Cardiac muscle cell (in vitro differentiated cells and primary cell): Measurements from ENCODE around the gene HNRNPA0. TPM values are rescaled to one million over a fixed set of nuclear protein-coding genes. Genes with fewer than 3 reads are reported as not detected.
"Not testable (repeated sequence)": the region's sequence is repeated elsewhere in the genome, so short reads cannot be mapped to it uniquely, and the experiment has no call there.

ENCODE experiments used
- DNase-seq, 2 donors: peaks; one replicate each; pipeline versions ENCODE4 v3.0.0 to v3.0.0-alpha.2; 2010 to 2017; ENCODE audit warnings: low read depth in 1 of 2, low spot score in 1 of 2
- H3K27ac ChIP-seq: fragments of 200-600 bp; sonication (generic); 2 replicates; pipeline ENCODE4 v1.5.1; 2016
- H3K27me3 ChIP-seq: fragments of 200-600 bp; sonication (generic); 2 replicates; pipeline ENCODE4 v1.6.0; 2016; ENCODE audit warnings: control low read depth
- H3K36me3 ChIP-seq: fragments of 200-600 bp; sonication (generic); 2 replicates; pipeline ENCODE4 v1.5.1; 2016; ENCODE audit warnings: control low read depth
- H3K4me1 ChIP-seq: fragments of 200-600 bp; sonication (generic); 2 replicates; pipeline ENCODE4 v1.8.1; 2017; ENCODE audit warnings: low read depth, mild to moderate bottlenecking, mixed run types
- H3K4me3 ChIP-seq: fragments of 200-600 bp; sonication (generic); 2 replicates; pipeline ENCODE4 v1.5.1; 2016; ENCODE audit warnings: mild to moderate bottlenecking
- H3K9me3 ChIP-seq: fragments of 200-600 bp; sonication (generic); 2 replicates; pipeline ENCODE4 v1.5.1; 2017; ENCODE audit warnings: low read depth, mild to moderate bottlenecking, control low read depth
- polyA plus RNA-seq: library from polyadenylated mRNA; unstranded; fragments of >200 nt; fragmentation: Nextera tagmentation; extraction: Ambion mirVana; gene quantifications from 2 replicates; pipeline ENCODE4 v1.2.1, GENCODE V29; 2016
- total RNA-seq: library from RNA; depleted of rRNA; stranded (reverse); fragments of >200 nt; gene quantifications from 2 replicates; pipeline ENCODE4 v1.2.3, GENCODE V29; 2016
- TF ChIP-seq, protein P1 (sequence below): IDR thresholded peaks from 2 replicates; pipeline ENCODE4 v1.5.1; 2012; ENCODE audit warnings: low read depth, mild to moderate bottlenecking, low read length

The HNRNPA0 gene
- total and polyA plus RNA-seq, 2 experiments from 2014 or later: 15.2 to 42.6 TPM

DNA sequence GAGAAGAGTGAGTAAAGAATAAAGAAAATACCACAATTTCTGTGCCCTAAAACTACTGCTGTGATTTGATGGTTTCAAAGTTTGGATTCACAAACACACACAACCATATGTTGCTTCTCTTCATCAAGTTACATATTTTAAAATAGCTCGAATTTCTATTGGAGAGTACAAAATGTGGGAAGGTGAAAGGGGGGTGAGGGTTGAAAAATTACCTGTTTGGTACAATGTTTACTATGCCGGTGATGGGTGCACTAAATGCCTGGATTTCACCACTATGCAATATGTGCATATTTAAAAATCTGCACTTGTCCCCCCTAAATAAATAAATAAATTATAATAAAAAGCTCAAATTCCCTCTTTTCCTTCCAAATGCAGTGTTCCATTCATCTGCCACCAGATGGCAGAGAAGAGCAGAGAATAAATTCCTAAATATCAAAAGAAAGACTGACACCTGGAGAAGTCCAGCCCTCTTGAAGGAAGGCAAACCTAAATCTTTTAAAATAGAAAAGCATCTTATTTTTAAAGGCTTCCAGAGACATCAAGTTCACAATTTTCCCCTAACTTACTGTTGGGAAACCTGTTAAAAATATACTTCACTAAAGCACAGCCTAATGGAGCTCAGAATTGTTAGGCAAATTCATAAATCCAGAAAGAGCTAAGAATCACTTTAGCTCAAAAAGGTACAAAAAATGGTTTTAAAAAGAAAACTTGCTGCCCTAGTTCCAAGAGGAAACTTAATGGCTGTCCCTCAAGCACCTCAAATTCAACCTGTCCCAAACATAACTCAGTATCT lies 24.8 kb upstream of the HNRNPA0 start:
- no peaks in the 10 kb centered on the region for H3K4me1 ChIP-seq
- no peak overlapping the region for H3K27ac ChIP-seq
- TF ChIP-seq, protein P1, sequence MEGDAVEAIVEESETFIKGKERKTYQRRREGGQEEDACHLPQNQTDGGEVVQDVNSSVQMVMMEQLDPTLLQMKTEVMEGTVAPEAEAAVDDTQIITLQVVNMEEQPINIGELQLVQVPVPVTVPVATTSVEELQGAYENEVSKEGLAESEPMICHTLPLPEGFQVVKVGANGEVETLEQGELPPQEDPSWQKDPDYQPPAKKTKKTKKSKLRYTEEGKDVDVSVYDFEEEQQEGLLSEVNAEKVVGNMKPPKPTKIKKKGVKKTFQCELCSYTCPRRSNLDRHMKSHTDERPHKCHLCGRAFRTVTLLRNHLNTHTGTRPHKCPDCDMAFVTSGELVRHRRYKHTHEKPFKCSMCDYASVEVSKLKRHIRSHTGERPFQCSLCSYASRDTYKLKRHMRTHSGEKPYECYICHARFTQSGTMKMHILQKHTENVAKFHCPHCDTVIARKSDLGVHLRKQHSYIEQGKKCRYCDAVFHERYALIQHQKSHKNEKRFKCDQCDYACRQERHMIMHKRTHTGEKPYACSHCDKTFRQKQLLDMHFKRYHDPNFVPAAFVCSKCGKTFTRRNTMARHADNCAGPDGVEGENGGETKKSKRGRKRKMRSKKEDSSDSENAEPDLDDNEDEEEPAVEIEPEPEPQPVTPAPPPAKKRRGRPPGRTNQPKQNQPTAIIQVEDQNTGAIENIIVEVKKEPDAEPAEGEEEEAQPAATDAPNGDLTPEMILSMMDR: peak; percentile 73
- no peak overlapping the region for H3K4me3 ChIP-seq
- H3K27me3 ChIP-seq: no peaks in the 10 kb centered on the region
- DNase-seq: peak; percentile 51 to 69
- no peaks in the 10 kb centered on the region for H3K9me3 ChIP-seq
- no peaks in the 10 kb centered on the region for H3K36me3 ChIP-seq

- H3K27me3 ChIP-seq, H3K27ac ChIP-seq, H3K4me3 ChIP-seq, H3K36me3 ChIP-seq, DNase-seq, H3K4me1 ChIP-seq, H3K9me3 ChIP-seq: not testable (repeated sequence)
These were observed 13.8 kb upstream of the HNRNPA0 start for GRCh38 chr5:137767937-137768336.

DNA sequence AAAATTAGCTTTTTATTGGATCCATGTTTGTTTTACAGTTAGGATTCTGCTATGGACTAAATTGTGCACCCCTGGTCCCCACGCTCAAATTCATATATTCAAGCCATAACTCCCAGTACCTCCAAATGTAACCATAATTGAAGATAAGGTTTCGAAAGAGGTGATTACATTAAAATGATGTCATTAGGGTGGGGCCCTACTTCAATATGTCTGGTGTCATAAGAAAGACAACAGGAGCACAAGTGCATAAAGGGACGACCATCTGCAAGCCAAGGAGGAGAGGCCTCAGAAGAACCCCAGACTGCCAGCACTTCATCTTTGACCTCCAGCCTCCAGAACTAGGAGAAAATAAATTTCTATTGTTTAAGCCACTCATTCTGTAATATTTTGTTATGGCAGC lies 7.4 kb upstream of the HNRNPA0 start:
- no peak overlapping the region for H3K4me3 ChIP-seq
- no peaks in the 10 kb centered on the region for H3K27me3 ChIP-seq
- TF ChIP-seq, protein P1: no peak
- H3K27ac ChIP-seq: no peak overlapping the region
- DNase-seq: no peak
- H3K4me1 ChIP-seq: no peaks in the 10 kb centered on the region
- no peaks in the 10 kb centered on the region for H3K36me3 ChIP-seq
- H3K9me3 ChIP-seq: no peaks in the 10 kb centered on the region

- H3K9me3 ChIP-seq: no peaks in the 10 kb centered on the region
- H3K27ac ChIP-seq: no peak overlapping the region
These were observed 6.8 kb upstream of the HNRNPA0 start for GRCh38 chr5:137760719-137761516.

GRCh38 chr5:137760294-137760693 lies 6.1 kb upstream of the HNRNPA0 start:
- TF ChIP-seq, protein P1: no peak
- no peak overlapping the region for H3K4me3 ChIP-seq
- DNase-seq: no peak
- H3K27me3 ChIP-seq: no peaks in the 10 kb centered on the region
- H3K4me1 ChIP-seq: no peaks in the 10 kb centered on the region
- H3K9me3 ChIP-seq: no peaks in the 10 kb centered on the region
- H3K36me3 ChIP-seq: no peaks in the 10 kb centered on the region
- no peak overlapping the region for H3K27ac ChIP-seq

More at GRCh38 chr5:137760719-137761516, 6.8 kb upstream of the HNRNPA0 start:
- Histone ChIP-seq H3K27me3 (no peaks in the 10 kb centered on the region), H3K4me3 (no peak overlapping the region), H3K4me1 (no peaks in the 10 kb centered on the region), H3K36me3 (no peaks in the 10 kb centered on the region)
- DNase-seq: peak in 1 of 2 donors; percentile 11
- TF ChIP-seq, protein P1: no peak
